Measurements from ENCODE around the gene SORCS3. TPM values are rescaled to one million over a fixed set of nuclear protein-coding genes. Genes with fewer than 3 reads are reported as not detected.

The SORCS3 gene
- total and polyA plus RNA-seq, 2 of the 4 experiments (the other 2 are of a cell fraction) = not detected

DNA sequence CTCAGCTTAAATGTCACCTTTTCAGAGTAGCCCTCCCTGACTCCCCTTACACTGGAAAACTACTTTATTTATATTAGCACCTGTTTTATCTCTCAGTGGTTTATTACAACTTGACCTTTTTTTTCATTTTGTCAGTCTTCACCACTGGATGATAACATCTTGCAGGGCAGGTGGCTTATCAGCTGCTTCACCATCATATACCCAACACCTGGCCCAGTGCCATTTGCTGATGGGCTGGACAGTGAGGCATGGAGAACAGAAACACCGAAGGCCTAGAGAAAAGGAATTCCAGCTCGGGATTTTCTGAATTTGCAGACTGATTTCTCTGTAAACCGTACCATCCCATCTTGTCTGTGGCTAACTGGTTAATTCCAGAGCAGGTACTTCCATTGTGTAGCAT lies 48.5 kb downstream of the SORCS3 start:
- WGBS, 2 experiments (ENCODE audit: extremely low coverage in 2 of 2, insufficient read length in 1 of 2) = 0% methylated on average over 1 of the region's 3 CpGs; no CpG with 5 or more reads in 1 of the 2 experiments
- CTCF ChIA-PET = no interaction called here
- POLR2A ChIA-PET (ENCODE audit: unreplicated experiment) = no interaction called here

More for the DNA sequence above, 48.5 kb downstream of the SORCS3 start:
- DNase-seq = no peak
- no peak for TF ChIP-seq RAD21 (IDR thresholded peaks at IDR 0.05; ENCODE audit: low read length)
- no peak for TF ChIP-seq MXI1 (IDR thresholded peaks at IDR 0.05; ENCODE audit: borderline replicate concordance, low read depth, low read length)
- no peak for TF ChIP-seq USF2 (IDR thresholded peaks at IDR 0.05; ENCODE audit: low read depth, low read length)
- no peak for TF ChIP-seq BHLHE40 (IDR thresholded peaks at IDR 0.05; ENCODE audit: low read depth, low read length)
- TF ChIP-seq CHD1 (IDR thresholded peaks at IDR 0.05; ENCODE audit: low read depth, low read length) = no peak
- TF ChIP-seq, protein P1, sequence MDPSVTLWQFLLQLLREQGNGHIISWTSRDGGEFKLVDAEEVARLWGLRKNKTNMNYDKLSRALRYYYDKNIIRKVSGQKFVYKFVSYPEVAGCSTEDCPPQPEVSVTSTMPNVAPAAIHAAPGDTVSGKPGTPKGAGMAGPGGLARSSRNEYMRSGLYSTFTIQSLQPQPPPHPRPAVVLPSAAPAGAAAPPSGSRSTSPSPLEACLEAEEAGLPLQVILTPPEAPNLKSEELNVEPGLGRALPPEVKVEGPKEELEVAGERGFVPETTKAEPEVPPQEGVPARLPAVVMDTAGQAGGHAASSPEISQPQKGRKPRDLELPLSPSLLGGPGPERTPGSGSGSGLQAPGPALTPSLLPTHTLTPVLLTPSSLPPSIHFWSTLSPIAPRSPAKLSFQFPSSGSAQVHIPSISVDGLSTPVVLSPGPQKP (IDR thresholded peaks at IDR 0.05; ENCODE audit: borderline replicate concordance, low read depth, low read length) = no peak
- no peak for TF ChIP-seq RCOR1 (IDR thresholded peaks at IDR 0.05; ENCODE audit: insufficient replicate concordance, low read length)
- TF ChIP-seq FOS (IDR thresholded peaks at IDR 0.05; ENCODE audit: low read depth, low read length) = no peak
- no peak for TF ChIP-seq SMC3 (IDR thresholded peaks at IDR 0.05; ENCODE audit: low read depth, low read length)
- TF ChIP-seq RFX5 (IDR thresholded peaks at IDR 0.05; ENCODE audit: low read depth, low read length) = no peak
- no peak for TF ChIP-seq MAFK (IDR thresholded peaks at IDR 0.05; ENCODE audit: low read depth, low read length)
- no peak for TF ChIP-seq POLR2A (IDR thresholded peaks at IDR 0.05; ENCODE audit: low read depth, low read length)
- no peak for TF ChIP-seq CEBPB (IDR thresholded peaks at IDR 0.05; ENCODE audit: low read depth, low read length)
- TF ChIP-seq, protein P2, sequence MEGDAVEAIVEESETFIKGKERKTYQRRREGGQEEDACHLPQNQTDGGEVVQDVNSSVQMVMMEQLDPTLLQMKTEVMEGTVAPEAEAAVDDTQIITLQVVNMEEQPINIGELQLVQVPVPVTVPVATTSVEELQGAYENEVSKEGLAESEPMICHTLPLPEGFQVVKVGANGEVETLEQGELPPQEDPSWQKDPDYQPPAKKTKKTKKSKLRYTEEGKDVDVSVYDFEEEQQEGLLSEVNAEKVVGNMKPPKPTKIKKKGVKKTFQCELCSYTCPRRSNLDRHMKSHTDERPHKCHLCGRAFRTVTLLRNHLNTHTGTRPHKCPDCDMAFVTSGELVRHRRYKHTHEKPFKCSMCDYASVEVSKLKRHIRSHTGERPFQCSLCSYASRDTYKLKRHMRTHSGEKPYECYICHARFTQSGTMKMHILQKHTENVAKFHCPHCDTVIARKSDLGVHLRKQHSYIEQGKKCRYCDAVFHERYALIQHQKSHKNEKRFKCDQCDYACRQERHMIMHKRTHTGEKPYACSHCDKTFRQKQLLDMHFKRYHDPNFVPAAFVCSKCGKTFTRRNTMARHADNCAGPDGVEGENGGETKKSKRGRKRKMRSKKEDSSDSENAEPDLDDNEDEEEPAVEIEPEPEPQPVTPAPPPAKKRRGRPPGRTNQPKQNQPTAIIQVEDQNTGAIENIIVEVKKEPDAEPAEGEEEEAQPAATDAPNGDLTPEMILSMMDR (conservative IDR thresholded peaks at IDR 0.05; ENCODE audit: low read depth, low read length) = no peak
- Histone ChIP-seq H2AK9ac (replicated peaks; ENCODE audit: low read depth, low read length, poor library complexity) (no peak overlapping the region), H4K20me1 (ENCODE audit: insufficient read depth, low read length) (no peaks in the 10 kb centered on the region), H3K36me3 (ENCODE audit: control insufficient read depth, insufficient read depth, low read length) (no peaks in the 10 kb centered on the region), H3K27me3 (ENCODE audit: control insufficient read depth, insufficient read depth, low read length) (no peaks in the 10 kb centered on the region), H3K4me1 (ENCODE audit: control insufficient read depth, insufficient read depth, low read length) (no peaks in the 10 kb centered on the region), H3K23ac (ENCODE audit: low read depth, low read length) (no peak overlapping the region), H4K5ac (ENCODE audit: low read depth, low read length) (no peak overlapping the region), H3K79me1 (ENCODE audit: low read depth in 1 of 2, low read length in 2 of 2) (no peaks in the 10 kb centered on the region), H2BK120ac (ENCODE audit: low read depth, low read length) (no peak overlapping the region), H3K4ac (ENCODE audit: low read depth, low read length) (no peak overlapping the region), H4K91ac (ENCODE audit: insufficient read depth, low read depth, low read length) (no peak overlapping the region), H2BK20ac (ENCODE audit: low read depth, low read length) (no peak overlapping the region), H3K4me3 (ENCODE audit: insufficient read depth, low read depth, low read length) (no peak overlapping the region), H3K56ac (ENCODE audit: extremely low read depth, insufficient read depth, low read length) (no peak overlapping the region), H3K9me1 (ENCODE audit: insufficient read depth, low read length) (no peaks in the 10 kb centered on the region), H3K14ac (replicated peaks; ENCODE audit: low read depth, low read length) (no peak overlapping the region), H3K4me2 (ENCODE audit: low read depth, low read length) (no peak overlapping the region), H4K8ac (ENCODE audit: low read depth in 2 of 2, low read length in 2 of 2) (no peak overlapping the region), H2BK15ac (ENCODE audit: low read depth, low read length) (no peak overlapping the region), H3K9me3 (ENCODE audit: control insufficient read depth, insufficient read depth, low read length) (no peaks in the 10 kb centered on the region; the same call in 1 of the 2 replicates), H3K18ac (ENCODE audit: low read depth, low read length) (no peak overlapping the region), H2BK5ac (ENCODE audit: low read depth, low read length, poor library complexity, severe bottlenecking) (no peak overlapping the region), H3K27ac (ENCODE audit: insufficient read depth, low read length) (no peak overlapping the region), H2AFZ (replicated peaks; ENCODE audit: low read length, poor library complexity) (no peak overlapping the region), H3K9ac (ENCODE audit: low read depth, low read length) (no peak overlapping the region), H2AK5ac (ENCODE audit: low read depth, low read length) (no peak overlapping the region)
- in situ Hi-C loops (cut with MboI; ENCODE audit: low sequenced_read_pairs) (no loop called here), intact Hi-C loops (cut with micrococcal nuclease) (no loop called here), dilution Hi-C loops (cut with HindIII; ENCODE audit: low sequenced_read_pairs, unreplicated experiment) (no loop called here)
- no peak for ATAC-seq (ENCODE audit: low read depth)
- BruUV-seq (replicated peaks) = no TSS peak

Measured in IMR-90 (cell line).